Adrenal gland (tissue), 5 donors: ENCODE results near the gene CMKLR1.

Experiments
- CTCF ChIP-seq, 6 experiments: fragments of 450-650 bp in 4 of 6; fragments of 200-600 bp in 2 of 6; sonication (generic) in 1 of 6; IDR thresholded peaks; 1 replicate in 5 of 6; 2 replicates in 1 of 6; pipeline versions ENCODE4 v1.5.1 to v1.8.0; 2016 to 2021; ENCODE audit warnings: antibody characterized with exemption in 6 of 6, mild to moderate bottlenecking in 2 of 6, moderate library complexity in 1 of 6
- POLR2A ChIP-seq, 2 donors: fragments of 450-650 bp; IDR thresholded peaks; one replicate each; pipeline ENCODE4 v1.6.1; 2017; ENCODE audit warnings: antibody characterized with exemption in 2 of 2, mild to moderate bottlenecking in 2 of 2, moderate library complexity in 1 of 2
- donor health status: DM: no; HTN: no; CAD: no.

GRCh38 chr12:108360487-108360886, 21.4 kb upstream of the CMKLR1 start:
- TF ChIP-seq CTCF (IDR thresholded peaks at IDR 0.05) (no peak), POLR2A (IDR thresholded peaks at IDR 0.05) (no peak)
